GM18526 (cell line): ENCODE data around the gene PSME4.

Source experiments
- POLR2A ChIP-seq: IDR thresholded peaks from 3 replicates; pipeline ENCODE4 v1.6.1; 2011; ENCODE audit not compliant: insufficient read length; ENCODE audit errors: extremely low read depth

PSME4 gene

GRCh38 chr2:53970724-53971602 is at the start of gene PSME4:
PSME4 (minus strand) TSS chr2:53970993; CDS start chr2:53970784, 209 bp downstream.
- TF ChIP-seq POLR2A: peak; percentile 96

- no peak for TF ChIP-seq POLR2A
Observed at GRCh38 chr2:54015798-54016699, 45.3 kb upstream of the PSME4 start.

- TF ChIP-seq POLR2A: no peak
Observed at GRCh38 chr2:54013996-54014395, 43.2 kb upstream of the PSME4 start.

- TF ChIP-seq POLR2A: no peak
Observed at GRCh38 chr2:54012538-54013141, 41.8 kb upstream of the PSME4 start.

GRCh38 chr2:54009549-54009948 is 38.8 kb upstream of the PSME4 start:
- no peak for TF ChIP-seq POLR2A

GRCh38 chr2:54008439-54008838 is 37.6 kb upstream of the PSME4 start:
- no peak for TF ChIP-seq POLR2A

GRCh38 chr2:54000524-54000923 is 29.7 kb upstream of the PSME4 start:
- no peak for TF ChIP-seq POLR2A

- no peak for TF ChIP-seq POLR2A
Observed at GRCh38 chr2:54000122-54000521, 29.3 kb upstream of the PSME4 start.

- TF ChIP-seq POLR2A: no peak
Observed at GRCh38 chr2:53998834-53999233, 28.0 kb upstream of the PSME4 start.

GRCh38 chr2:53994818-53995808 is 24.3 kb upstream of the PSME4 start:
- no peak for TF ChIP-seq POLR2A

- no peak for TF ChIP-seq POLR2A
Observed at GRCh38 chr2:53991948-53992347, 21.2 kb upstream of the PSME4 start.

- no peak for TF ChIP-seq POLR2A
Observed at GRCh38 chr2:53989210-53989862, 18.5 kb upstream of the PSME4 start.

GRCh38 chr2:53987336-53987921 is 16.6 kb upstream of the PSME4 start:
- no peak for TF ChIP-seq POLR2A
